Heart left ventricle (tissue), 13 donors: ENCODE data around the gene CCDC60.

Experiments
- CTCF ChIP-seq, 12 donors: fragments of 200-600 bp; sonication (generic) in 4 of 12; IDR thresholded peaks; one replicate each; pipeline versions ENCODE4 v1.5.0 to v1.8.0; 2018 to 2022; ENCODE audit warnings: antibody characterized with exemption in 12 of 12, mild to moderate bottlenecking in 5 of 12
- POLR2A ChIP-seq, 2 donors: fragments of 450-650 bp; IDR thresholded peaks; one replicate each; pipeline ENCODE4 v1.6.1; 2017; ENCODE audit warnings: antibody characterized with exemption in 2 of 2, mild to moderate bottlenecking in 2 of 2, moderate library complexity in 2 of 2
- donor health status: ischemic (EF 13 %, LVEDD 7.1; RV severe dilation, severe dysfunction).
- donor health status: DM: no; HTN: yes; CAD: no.
- donor health status: DM: no; HTN: no; CAD: no.
- donor health status: ischemic (EF 25% LVEDD 6.9; RV normal size, moderate dysfunction).
- donor health status: ischemic (EF 25% LVEDD 5.7; RV mildly dilated, moderate dysfunction).
- donor health status: ischemic (EF 35%, LVEDD 5.7; RV mildly dilated, moderate dysfunction).
- donor health status: nonischemic (EF 11% LVEDD 7.7; RV severe dilation, severe dysfunction).
- donor health status: DM: yes; HTN: yes; CAD: no.
- donor health status: PGD.
- donor health status: ischemic (EF 29% LVEDD 5.4; RV normal size, mild dysfunction).
- donor health status: nonischemic (EF 23%, LVEDD 6.1; RV moderate dilation, normal function).

GRCh38 chr12:119389687-119390086 is 55.2 kb downstream of the CCDC60 start:
- TF ChIP-seq POLR2A (IDR thresholded peaks at IDR 0.05) (no peak), CTCF (IDR thresholded peaks at IDR 0.05) (no peak)
